Neuron (in vitro differentiated cells): ENCODE results near the gene TMEM59L.

Experiments
- H2AFZ ChIP-seq: one replicate; pipeline ENCODE4 v1.6.1; 2013; ENCODE audit warnings: low read depth, mild to moderate bottlenecking, inconsistent platforms, low read length, moderate library complexity
- H3K27me3 ChIP-seq: one replicate; pipeline ENCODE4 v1.6.1; 2013; ENCODE audit warnings: low read length; ENCODE audit not compliant: insufficient read depth
- H3K36me3 ChIP-seq: one replicate; pipeline ENCODE4 v1.6.1; 2013; ENCODE audit warnings: low read length; ENCODE audit not compliant: insufficient read depth
- H3K4me1 ChIP-seq: one replicate; pipeline ENCODE4 v1.6.1; 2013; ENCODE audit warnings: low read length; ENCODE audit not compliant: insufficient read depth
- H3K4me3 ChIP-seq: 2 replicates; pipeline ENCODE4 v1.5.1; 2013; ENCODE audit warnings: mild to moderate bottlenecking, low read length, moderate library complexity
- H3K9me3 ChIP-seq: one replicate; pipeline ENCODE4 v1.6.1; 2013; ENCODE audit warnings: low read length

The TMEM59L gene

DNA sequence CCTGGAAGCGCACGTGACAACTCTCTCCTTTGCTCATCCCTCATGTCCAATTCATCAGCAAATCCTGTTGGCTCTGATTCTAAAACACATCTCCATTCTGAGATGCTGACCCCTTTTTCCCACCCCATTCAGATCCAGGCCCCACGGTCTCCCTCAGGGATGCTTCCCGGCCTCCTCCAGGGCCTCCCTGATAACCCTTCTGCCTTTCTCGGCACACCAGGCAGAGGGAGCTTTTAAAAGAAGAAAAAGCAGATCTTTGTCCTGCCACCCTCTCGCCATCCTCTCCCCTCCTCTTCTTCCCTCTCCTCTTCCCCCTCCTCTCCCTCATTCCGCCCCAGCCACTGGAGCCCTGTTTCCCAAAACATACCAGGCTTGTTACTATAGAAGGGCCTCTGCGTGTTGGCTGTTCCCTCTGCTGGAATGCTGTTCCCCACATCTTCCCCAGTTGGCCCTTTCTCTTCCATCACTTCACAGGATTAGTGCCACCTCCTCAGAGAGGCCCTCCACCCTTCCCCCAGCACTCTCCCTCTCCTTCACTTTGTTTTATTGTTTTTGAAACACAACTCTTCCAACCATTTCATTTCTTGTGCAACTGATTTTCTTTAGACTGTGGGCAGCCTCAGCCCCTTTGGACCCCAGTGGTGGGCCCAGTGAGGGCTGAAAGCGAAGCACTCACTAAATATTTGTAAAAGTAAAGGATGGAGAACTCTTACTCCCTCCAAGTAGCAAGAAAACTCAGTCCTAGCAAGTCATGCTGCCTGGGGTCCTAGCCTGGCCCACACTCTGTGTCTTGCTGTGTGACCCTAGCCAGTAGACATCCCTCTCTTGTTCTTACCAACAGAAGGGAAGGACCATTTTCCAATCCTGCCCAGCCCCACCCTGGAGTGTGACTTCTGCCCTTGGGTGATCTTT lies 3.6 kb upstream of the TMEM59L start:
- Histone ChIP-seq H3K27me3 (peaks cover 89% of the 10 kb centered on the region), H3K4me3 (no peak overlapping the region), H3K36me3 (no peaks in the 10 kb centered on the region), H3K4me1 (peaks cover 45% of the 10 kb centered on the region), H3K9me3 (no peaks in the 10 kb centered on the region), H2AFZ (no peak overlapping the region)

DNA sequence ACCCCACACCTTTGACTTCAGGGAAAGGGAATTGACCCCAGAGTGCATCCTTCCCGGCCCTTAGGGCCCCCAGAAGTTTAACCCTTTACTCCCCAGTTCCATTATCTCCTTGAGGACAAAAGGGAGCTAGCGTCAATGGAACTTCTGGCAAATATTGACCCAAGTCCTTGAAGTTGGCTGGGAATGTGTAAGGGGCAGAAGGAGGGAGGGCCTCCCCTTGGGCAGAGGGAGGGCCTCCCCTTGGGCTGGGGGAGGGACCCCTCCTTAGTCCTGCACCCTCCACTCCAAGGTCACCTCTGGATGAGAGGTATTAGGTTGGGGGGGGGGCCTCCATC lies 3.0 kb upstream of the TMEM59L start:
- no peaks in the 10 kb centered on the region for H3K36me3 ChIP-seq

DNA sequence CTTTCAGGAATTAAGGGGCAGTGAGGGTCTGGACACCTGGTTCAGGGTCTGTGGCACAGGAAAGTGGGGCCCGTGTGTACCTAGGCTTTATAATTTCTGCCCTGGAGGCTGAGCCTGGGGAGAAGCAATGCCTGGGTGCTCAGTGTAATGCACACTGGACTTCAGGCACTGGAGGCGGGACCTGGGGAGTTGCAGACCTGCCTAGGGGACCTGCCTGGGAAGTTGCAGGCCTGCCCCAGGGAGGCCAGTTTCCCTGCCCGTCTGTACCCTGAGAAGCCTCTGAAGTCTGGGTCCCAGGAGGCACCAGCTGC lies 2.5 kb upstream of the TMEM59L start:
- H3K9me3 ChIP-seq = no peaks in the 10 kb centered on the region
- H3K27me3 ChIP-seq = peaks cover 84% of the 10 kb centered on the region
- H3K4me1 ChIP-seq = peaks cover 36% of the 10 kb centered on the region
- H2AFZ ChIP-seq = no peak overlapping the region
- no peak overlapping the region for H3K4me3 ChIP-seq
- H3K36me3 ChIP-seq = no peaks in the 10 kb centered on the region

More for the DNA sequence above, 3.0 kb upstream of the TMEM59L start:
- peaks cover 89% of the 10 kb centered on the region for H3K27me3 ChIP-seq
- H3K9me3 ChIP-seq = no peaks in the 10 kb centered on the region
- H2AFZ ChIP-seq = no peak overlapping the region
- no peak overlapping the region for H3K4me3 ChIP-seq
- peaks cover 39% of the 10 kb centered on the region for H3K4me1 ChIP-seq

DNA sequence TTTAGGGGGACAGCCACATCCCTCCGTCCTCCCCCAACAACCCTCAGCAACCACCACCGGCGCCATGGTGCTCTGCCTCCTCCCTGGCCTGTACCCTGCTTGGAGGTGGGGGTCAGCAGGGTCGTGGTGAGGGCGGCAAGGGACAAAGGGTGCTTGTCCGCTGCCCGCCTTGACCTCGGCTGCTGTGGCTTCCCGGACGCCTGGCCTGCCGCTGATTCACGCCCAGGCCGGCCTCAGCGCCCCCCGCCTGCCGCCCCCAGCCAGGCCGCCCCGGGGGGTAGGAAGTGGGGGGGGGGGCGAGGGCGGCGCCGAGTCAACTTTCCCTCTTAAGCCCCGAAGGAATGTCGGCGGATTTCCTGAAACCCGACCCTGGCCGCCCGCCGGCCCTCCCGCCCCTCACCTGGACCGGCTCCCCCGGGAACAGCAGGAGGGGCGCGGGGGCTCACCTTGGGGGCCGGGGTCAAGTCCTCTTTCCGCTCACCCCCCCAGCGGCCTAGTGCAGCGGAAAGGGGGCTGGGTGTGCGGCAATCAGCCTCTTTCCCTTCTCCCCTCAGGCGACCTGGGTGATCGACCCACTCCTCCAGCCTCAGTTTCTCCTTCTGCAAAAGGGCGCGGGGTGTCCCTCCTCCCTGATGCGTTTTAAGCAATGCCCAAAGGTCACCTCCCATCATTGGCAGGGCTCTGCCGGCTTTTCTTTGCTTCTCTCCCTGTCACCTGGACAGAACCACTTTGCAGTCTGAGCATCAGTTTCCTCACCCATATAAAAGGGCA lies 1.9 kb upstream of the TMEM59L start:
- Histone ChIP-seq H2AFZ (no peak overlapping the region), H3K36me3 (no peaks in the 10 kb centered on the region), H3K9me3 (no peaks in the 10 kb centered on the region), H3K4me3 (no peak overlapping the region), H3K4me1 (peaks cover 36% of the 10 kb centered on the region), H3K27me3 (peaks cover 80% of the 10 kb centered on the region)

DNA sequence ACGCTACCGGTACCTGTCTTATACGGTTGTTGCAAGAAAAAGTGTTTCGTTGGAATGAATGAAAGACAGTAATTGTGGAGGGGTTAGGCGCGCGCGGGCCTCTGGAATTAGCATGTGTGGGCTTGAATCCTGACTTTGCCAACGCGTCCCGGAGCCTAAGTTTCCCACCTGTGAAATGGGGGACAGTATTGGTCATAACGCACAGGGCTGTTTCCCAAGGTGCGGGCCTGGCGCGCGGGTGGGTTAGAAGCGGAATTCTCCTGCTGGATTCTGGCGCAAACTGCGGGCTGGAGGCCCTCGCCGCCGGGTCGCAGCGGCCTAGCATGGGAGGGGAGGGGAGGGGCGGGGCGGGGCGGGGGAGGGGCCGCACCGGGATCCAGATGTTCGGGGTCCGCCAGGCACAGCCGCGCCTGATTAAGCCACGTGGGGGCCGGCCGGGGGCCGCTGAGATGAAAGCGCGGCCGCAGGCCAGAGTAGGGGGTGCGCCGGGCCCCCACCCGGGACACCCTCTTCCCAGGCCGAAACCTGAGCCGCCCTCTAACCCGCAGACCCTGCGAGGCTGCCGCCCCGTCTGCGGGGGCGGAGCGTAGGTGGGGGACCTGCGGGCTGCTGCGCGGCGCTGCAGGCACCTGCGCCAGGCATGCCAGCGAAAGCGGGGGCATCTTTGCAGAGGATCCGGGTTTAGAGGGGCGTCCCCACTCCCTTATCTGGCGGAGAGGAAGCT lies 1.2 kb upstream of the TMEM59L start:
- H3K4me1 ChIP-seq = peaks cover 36% of the 10 kb centered on the region
- H3K27me3 ChIP-seq = peaks cover 78% of the 10 kb centered on the region
- H3K4me3 ChIP-seq = peak overlapping the region; percentile 53
- no peak overlapping the region for H2AFZ ChIP-seq
- H3K9me3 ChIP-seq = peaks cover 3% of the 10 kb centered on the region
- no peaks in the 10 kb centered on the region for H3K36me3 ChIP-seq

DNA sequence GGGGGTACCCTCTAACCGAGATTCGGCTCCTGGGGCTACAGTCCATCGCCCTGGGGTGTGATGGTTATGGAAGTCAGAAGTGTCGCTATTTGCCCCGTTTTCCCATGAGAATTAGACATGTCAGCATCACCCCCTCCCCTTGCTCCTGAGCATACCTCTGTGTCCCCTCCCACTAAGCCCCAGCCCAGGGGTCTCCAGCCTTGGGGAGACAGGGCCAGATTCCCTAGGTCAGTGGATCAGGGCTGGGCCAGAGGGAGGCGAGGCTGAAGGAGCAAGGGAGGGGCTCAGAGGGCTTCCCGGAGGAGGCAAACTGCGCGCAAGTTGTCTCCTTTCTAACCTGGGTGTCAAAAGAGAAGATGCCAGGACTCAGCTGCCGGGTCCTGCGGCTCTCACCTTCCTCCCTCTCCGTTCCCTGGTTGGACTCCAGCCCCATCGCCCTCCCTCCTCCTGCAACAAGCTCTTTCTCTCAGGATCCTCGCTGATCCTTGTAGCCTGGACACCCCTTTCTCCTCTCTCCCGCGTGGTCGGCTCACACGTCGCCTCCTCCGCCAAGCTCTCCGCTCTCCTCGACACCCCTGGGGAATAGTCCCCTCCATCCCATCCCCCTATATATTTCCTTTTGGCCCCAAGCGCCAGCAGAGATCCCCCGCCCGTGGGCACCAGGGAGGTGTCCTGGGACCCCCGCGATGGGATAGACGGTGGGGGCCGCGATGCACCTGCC lies 459 bp upstream of the TMEM59L start:
- peak overlapping the region; percentile 90 for H2AFZ ChIP-seq
- no peaks in the 10 kb centered on the region for H3K36me3 ChIP-seq
- H3K4me1 ChIP-seq = peaks cover 36% of the 10 kb centered on the region
- H3K27me3 ChIP-seq = peaks cover 74% of the 10 kb centered on the region
- peaks cover 3% of the 10 kb centered on the region for H3K9me3 ChIP-seq
- H3K4me3 ChIP-seq = peak overlapping the region; percentile 53

DNA sequence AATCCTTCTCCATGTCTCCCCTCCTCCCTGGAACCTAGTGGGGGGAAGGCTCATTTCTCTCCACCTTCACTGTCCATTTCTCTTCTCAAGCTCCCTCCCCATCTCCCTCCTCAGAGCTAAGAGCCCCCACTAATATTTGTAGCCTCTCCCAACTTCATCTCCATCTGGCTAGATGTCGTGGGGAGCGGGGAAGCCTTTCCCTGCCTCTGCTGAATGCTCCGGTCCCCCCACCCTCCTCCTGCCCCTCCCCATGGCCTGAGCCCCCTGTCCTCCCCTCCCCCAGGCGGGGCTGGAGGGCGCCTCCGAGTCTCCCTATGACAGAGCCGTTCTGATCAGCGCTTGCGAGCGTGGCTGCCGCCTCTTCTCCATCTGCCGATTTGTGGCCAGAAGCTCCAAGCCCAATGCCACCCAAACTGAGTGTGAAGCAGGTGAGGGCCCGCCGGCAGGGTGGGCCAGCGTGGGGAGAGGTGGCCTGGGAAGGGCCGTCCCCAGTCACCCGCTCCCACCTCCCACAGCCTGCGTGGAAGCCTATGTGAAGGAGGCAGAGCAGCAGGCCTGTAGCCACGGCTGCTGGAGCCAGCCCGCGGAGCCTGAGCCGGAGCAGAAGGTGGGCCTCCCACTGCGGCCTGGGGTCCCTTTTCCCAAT lies 1.0 kb downstream of the TMEM59L start:
- H3K4me3 ChIP-seq = peak overlapping the region; percentile 53
- H3K27me3 ChIP-seq = peaks cover 59% of the 10 kb centered on the region

DNA sequence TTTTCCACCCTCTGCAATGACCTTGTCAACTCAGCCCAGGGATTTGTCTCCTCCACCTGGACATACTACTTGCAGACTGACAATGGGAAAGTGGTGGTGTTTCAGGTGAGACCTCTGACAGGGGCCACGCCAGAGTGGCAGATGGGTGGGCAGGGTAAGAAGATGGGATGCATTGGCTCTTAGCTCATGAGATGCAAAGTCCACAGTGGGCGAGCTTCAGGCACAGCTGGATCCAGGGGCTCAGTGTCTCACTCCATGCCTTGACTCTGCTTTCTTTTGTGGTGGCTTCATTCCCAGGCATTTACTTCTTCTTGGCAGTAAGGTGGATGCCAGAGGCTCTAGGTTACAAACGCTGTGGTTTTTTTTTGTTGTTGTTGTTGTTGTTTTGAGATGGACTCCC lies 3.4 kb downstream of the TMEM59L start:
- H3K36me3 ChIP-seq = no peaks in the 10 kb centered on the region
- peaks cover 5% of the 10 kb centered on the region for H3K9me3 ChIP-seq
- H3K27me3 ChIP-seq = peaks cover 36% of the 10 kb centered on the region
- no peak overlapping the region for H3K4me3 ChIP-seq
- no peak overlapping the region for H2AFZ ChIP-seq
- peaks cover 27% of the 10 kb centered on the region for H3K4me1 ChIP-seq

More for the DNA sequence above, 1.0 kb downstream of the TMEM59L start:
- Histone ChIP-seq H3K4me1 (peaks cover 36% of the 10 kb centered on the region), H3K36me3 (no peaks in the 10 kb centered on the region), H3K9me3 (peaks cover 5% of the 10 kb centered on the region), H2AFZ (no peak overlapping the region)

DNA sequence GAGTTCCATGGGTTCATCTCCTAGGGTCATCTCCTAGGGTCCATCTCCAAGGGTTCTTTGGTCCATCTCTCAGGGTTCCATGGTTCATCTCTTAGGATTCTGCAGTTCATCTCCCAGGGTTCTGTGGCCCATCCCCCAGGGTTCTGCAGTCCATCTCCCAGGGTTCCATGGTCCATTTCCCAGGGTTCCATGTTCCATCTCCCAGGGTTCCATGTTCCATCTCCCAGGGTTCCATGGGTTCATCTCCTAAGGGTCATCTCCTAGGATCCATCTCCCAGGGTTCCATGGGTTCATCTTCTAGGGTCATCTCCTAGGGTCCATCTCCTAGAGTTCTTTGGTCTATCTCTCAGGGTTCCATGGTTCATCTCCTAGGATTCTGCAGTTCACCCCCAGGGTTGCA lies 4.9 kb downstream of the TMEM59L start:
- Histone ChIP-seq H2AFZ (no peak overlapping the region), H3K9me3 (peaks cover 5% of the 10 kb centered on the region), H3K4me3 (no peak overlapping the region), H3K4me1 (peaks cover 12% of the 10 kb centered on the region), H3K36me3 (no peaks in the 10 kb centered on the region), H3K27me3 (peaks cover 23% of the 10 kb centered on the region)

DNA sequence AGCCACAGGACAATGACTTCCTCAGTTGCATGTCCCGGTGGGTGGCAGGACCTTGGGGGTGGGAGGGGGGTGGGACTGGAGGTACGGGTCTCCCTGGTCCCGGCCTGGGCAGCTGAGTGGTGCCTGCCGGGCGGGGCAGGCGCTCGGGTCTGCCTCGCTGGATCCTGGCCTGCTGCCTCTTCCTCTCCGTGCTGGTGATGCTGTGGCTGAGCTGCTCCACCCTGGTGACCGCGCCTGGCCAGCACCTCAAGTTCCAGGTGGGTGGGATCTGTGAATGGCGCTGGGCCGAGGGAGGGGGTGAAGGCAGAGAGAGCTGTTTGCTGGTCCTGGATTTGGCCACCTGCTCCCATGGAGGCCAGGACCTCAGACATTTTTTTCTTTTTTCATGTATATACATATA lies 5.6 kb downstream of the TMEM59L start:
- Histone ChIP-seq H3K9me3 (peaks cover 5% of the 10 kb centered on the region), H3K4me3 (no peak overlapping the region), H2AFZ (no peak overlapping the region), H3K36me3 (no peaks in the 10 kb centered on the region), H3K27me3 (peaks cover 18% of the 10 kb centered on the region), H3K4me1 (peaks cover 8% of the 10 kb centered on the region)

DNA sequence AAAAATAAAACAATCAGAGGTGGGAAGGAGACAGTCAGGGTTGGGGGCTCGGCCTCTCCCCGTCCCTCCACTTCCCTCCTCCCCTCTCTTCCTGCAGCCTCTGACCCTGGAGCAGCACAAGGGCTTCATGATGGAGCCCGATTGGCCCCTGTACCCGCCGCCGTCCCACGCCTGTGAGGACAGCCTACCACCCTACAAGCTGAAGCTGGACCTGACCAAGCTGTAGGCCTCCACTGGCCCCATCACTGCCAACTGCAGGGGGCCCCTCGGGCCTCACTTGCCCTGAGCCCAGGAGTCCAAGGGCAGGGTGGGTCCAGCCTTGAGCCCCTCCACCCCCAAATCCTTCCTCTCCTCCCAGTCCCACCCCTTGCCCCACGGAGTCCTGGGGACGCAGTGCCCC lies 7.6 kb downstream of the TMEM59L start:
- Histone ChIP-seq H3K36me3 (no peaks in the 10 kb centered on the region), H3K4me3 (no peak overlapping the region), H3K4me1 (no peaks in the 10 kb centered on the region), H3K9me3 (peaks cover 5% of the 10 kb centered on the region), H3K27me3 (peaks cover 4% of the 10 kb centered on the region), H2AFZ (no peak overlapping the region)

DNA sequence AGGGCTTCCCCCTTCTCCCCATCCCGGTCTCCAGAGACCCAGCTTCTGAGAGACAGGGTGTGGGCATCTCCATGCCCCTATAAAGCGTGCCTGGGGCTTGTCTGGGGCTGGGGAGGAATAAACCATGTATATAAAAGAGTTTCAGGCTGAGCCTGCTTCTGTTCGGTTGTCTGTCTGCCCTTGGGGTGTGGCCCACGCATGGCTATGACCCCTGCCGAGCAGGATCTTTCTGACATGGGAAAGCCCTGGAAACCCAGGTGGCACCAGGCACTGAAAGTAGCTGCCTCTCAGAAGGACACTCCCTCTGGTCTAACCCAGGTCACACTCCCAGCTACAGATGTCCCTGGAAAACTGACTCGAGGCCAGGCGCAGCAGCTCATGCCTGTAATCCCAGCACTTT lies 8.2 kb downstream of the TMEM59L start:
- H2AFZ ChIP-seq = no peak overlapping the region
- H3K9me3 ChIP-seq = peaks cover 4% of the 10 kb centered on the region
- peaks cover 1% of the 10 kb centered on the region for H3K27me3 ChIP-seq
- H3K4me1 ChIP-seq = no peaks in the 10 kb centered on the region
- H3K4me3 ChIP-seq = no peak overlapping the region
- no peaks in the 10 kb centered on the region for H3K36me3 ChIP-seq
